Tibial nerve (tissue), 4 donors: ENCODE results near the gene SPDYC.

Experiments
- EP300 ChIP-seq, 2 donors: sonication (generic); formaldehyde crosslinking; IDR thresholded peaks; one replicate each; pipeline ENCODE4 v1.6.1; 2017; ENCODE audit warnings: antibody characterized with exemption in 2 of 2, mild to moderate bottlenecking in 1 of 2
- POLR2A ChIP-seq, 2 donors: fragments of 450-650 bp; IDR thresholded peaks; one replicate each; pipeline ENCODE4 v1.6.1; 2017; ENCODE audit warnings: antibody characterized with exemption in 2 of 2, mild to moderate bottlenecking in 2 of 2, moderate library complexity in 2 of 2
- TF ChIP-seq, protein P1 (sequence below), 5 experiments: fragments of 200-600 bp in 3 of 5; fragments of 450-650 bp in 2 of 5; sonication (generic) in 3 of 5; IDR thresholded peaks; one replicate each; pipeline ENCODE4 v1.5.1; 2016 to 2019; ENCODE audit warnings: antibody characterized with exemption in 5 of 5, mild to moderate bottlenecking in 3 of 5, moderate library complexity in 2 of 5

GRCh38 chr11:65184146-65184545 lies 14.1 kb downstream of the SPDYC start:
- TF ChIP-seq POLR2A (IDR thresholded peaks at IDR 0.05), result no peak
- TF ChIP-seq, protein P1, sequence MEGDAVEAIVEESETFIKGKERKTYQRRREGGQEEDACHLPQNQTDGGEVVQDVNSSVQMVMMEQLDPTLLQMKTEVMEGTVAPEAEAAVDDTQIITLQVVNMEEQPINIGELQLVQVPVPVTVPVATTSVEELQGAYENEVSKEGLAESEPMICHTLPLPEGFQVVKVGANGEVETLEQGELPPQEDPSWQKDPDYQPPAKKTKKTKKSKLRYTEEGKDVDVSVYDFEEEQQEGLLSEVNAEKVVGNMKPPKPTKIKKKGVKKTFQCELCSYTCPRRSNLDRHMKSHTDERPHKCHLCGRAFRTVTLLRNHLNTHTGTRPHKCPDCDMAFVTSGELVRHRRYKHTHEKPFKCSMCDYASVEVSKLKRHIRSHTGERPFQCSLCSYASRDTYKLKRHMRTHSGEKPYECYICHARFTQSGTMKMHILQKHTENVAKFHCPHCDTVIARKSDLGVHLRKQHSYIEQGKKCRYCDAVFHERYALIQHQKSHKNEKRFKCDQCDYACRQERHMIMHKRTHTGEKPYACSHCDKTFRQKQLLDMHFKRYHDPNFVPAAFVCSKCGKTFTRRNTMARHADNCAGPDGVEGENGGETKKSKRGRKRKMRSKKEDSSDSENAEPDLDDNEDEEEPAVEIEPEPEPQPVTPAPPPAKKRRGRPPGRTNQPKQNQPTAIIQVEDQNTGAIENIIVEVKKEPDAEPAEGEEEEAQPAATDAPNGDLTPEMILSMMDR (IDR thresholded peaks at IDR 0.05), result no peak
- TF ChIP-seq EP300 (IDR thresholded peaks at IDR 0.05), result no peak
